ENCODE measurements around the gene ST6GALNAC6.
A peak's percentile ranks its signal among the peaks of the same experiment; 100 is the strongest.

ST6GALNAC6 gene

GRCh38 chr9:127899128-127899943 is at the start of gene ST6GALNAC6:
Gene ST6GALNAC6 (minus strand): TSS chr9:127899603. CDS start chr9:127897981, 1,622 bp downstream.
- Histone ChIP-seq H3K9ac (ENCODE audit: low read length in 5 of 5) (peak within 1 kb of the TSS; percentile 81 to 97 (median 91)), H3K4me1 (ENCODE audit: control insufficient read depth in 5 of 5, insufficient read depth in 5 of 5, low read length in 5 of 5) (peaks cover 25 to 54% (median 51%) of the 10 kb centered on the region in 5 donors)

GRCh38 chr9:127947841-127948710 is 48.7 kb upstream of the ST6GALNAC6 start:
- no peaks in the 10 kb centered on the region for H3K9me3 ChIP-seq (ENCODE audit: control insufficient read depth in 5 of 5, low read length in 5 of 5)
- H3K36me3 ChIP-seq (ENCODE audit: control insufficient read depth in 5 of 5, insufficient read depth in 5 of 5, low read length in 5 of 5), result peaks cover 0 to 22% (median 14%) of the 10 kb centered on the region in 5 donors
- H3K4me1 ChIP-seq (ENCODE audit: control insufficient read depth in 5 of 5, insufficient read depth in 5 of 5, low read length in 5 of 5), result peaks cover 2 to 17% (median 7%) of the 10 kb centered on the region in 5 donors
- no peak overlapping the region for H3K27ac ChIP-seq (ENCODE audit: low read depth, low read length)
- H3K4me3 ChIP-seq (ENCODE audit: low read depth in 1 of 5, low read length in 5 of 5), result no peak overlapping the region
- H3K9ac ChIP-seq (ENCODE audit: low read length in 5 of 5), result no peak overlapping the region
- H3K27me3 ChIP-seq (ENCODE audit: control insufficient read depth in 5 of 5, insufficient read depth in 4 of 5, low read length in 5 of 5), result no peaks in the 10 kb centered on the region

More at GRCh38 chr9:127899128-127899943, at the start of gene ST6GALNAC6:
- H3K36me3 ChIP-seq (ENCODE audit: control insufficient read depth in 5 of 5, insufficient read depth in 5 of 5, low read length in 5 of 5), result peaks cover 0 to 21% (median 20%) of the 10 kb centered on the region in 5 donors
- H3K9me3 ChIP-seq (ENCODE audit: control insufficient read depth in 5 of 5, low read length in 5 of 5), result peaks cover 0 to 3% (median 0%) of the 10 kb centered on the region in 5 donors
- H3K4me3 ChIP-seq (ENCODE audit: low read depth in 1 of 5, low read length in 5 of 5), result peak within 1 kb of the TSS; percentile 78 to 90 (median 88)
- H3K27me3 ChIP-seq (ENCODE audit: control insufficient read depth in 5 of 5, insufficient read depth in 4 of 5, low read length in 5 of 5), result no peaks in the 10 kb centered on the region
- H3K27ac ChIP-seq (ENCODE audit: low read depth, low read length), result peak within 1 kb of the TSS; percentile 99

GRCh38 chr9:127946728-127947127 is 47.3 kb upstream of the ST6GALNAC6 start:
- Histone ChIP-seq H3K9me3 (ENCODE audit: control insufficient read depth in 5 of 5, low read length in 5 of 5) (no peaks in the 10 kb centered on the region), H3K27me3 (ENCODE audit: control insufficient read depth in 5 of 5, insufficient read depth in 4 of 5, low read length in 5 of 5) (no peaks in the 10 kb centered on the region), H3K27ac (ENCODE audit: low read depth, low read length) (no peak overlapping the region), H3K36me3 (ENCODE audit: control insufficient read depth in 5 of 5, insufficient read depth in 5 of 5, low read length in 5 of 5) (peaks cover 0 to 23% (median 14%) of the 10 kb centered on the region in 5 donors), H3K4me1 (ENCODE audit: control insufficient read depth in 5 of 5, insufficient read depth in 5 of 5, low read length in 5 of 5) (peaks cover under 1 to 17% (median 4%) of the 10 kb centered on the region in 5 donors), H3K4me3 (ENCODE audit: low read depth in 1 of 5, low read length in 5 of 5) (no peak overlapping the region), H3K9ac (ENCODE audit: low read length in 5 of 5) (no peak overlapping the region)

GRCh38 chr9:127945942-127946341 is 46.5 kb upstream of the ST6GALNAC6 start:
- Histone ChIP-seq H3K27me3 (ENCODE audit: control insufficient read depth in 5 of 5, insufficient read depth in 4 of 5, low read length in 5 of 5) (no peaks in the 10 kb centered on the region), H3K36me3 (ENCODE audit: control insufficient read depth in 5 of 5, insufficient read depth in 5 of 5, low read length in 5 of 5) (peaks cover 0 to 23% (median 14%) of the 10 kb centered on the region in 5 donors), H3K9me3 (ENCODE audit: control insufficient read depth in 5 of 5, low read length in 5 of 5) (no peaks in the 10 kb centered on the region), H3K27ac (ENCODE audit: low read depth, low read length) (no peak overlapping the region), H3K4me1 (ENCODE audit: control insufficient read depth in 5 of 5, insufficient read depth in 5 of 5, low read length in 5 of 5) (peaks cover 0 to 16% (median 4%) of the 10 kb centered on the region in 5 donors), H3K9ac (ENCODE audit: low read length in 5 of 5) (no peak overlapping the region), H3K4me3 (ENCODE audit: low read depth in 1 of 5, low read length in 5 of 5) (no peak overlapping the region)

GRCh38 chr9:127945338-127945737 is 45.9 kb upstream of the ST6GALNAC6 start:
- H3K9ac ChIP-seq (ENCODE audit: low read length in 5 of 5), result no peak overlapping the region
- no peaks in the 10 kb centered on the region for H3K27me3 ChIP-seq (ENCODE audit: control insufficient read depth in 5 of 5, insufficient read depth in 4 of 5, low read length in 5 of 5)
- H3K4me1 ChIP-seq (ENCODE audit: control insufficient read depth in 5 of 5, insufficient read depth in 5 of 5, low read length in 5 of 5), result peaks cover 0 to 16% (median 4%) of the 10 kb centered on the region in 5 donors
- no peak overlapping the region for H3K4me3 ChIP-seq (ENCODE audit: low read depth in 1 of 5, low read length in 5 of 5)
- peaks cover 0 to 23% (median 14%) of the 10 kb centered on the region in 5 donors for H3K36me3 ChIP-seq (ENCODE audit: control insufficient read depth in 5 of 5, insufficient read depth in 5 of 5, low read length in 5 of 5)
- H3K9me3 ChIP-seq (ENCODE audit: control insufficient read depth in 5 of 5, low read length in 5 of 5), result no peaks in the 10 kb centered on the region
- no peak overlapping the region for H3K27ac ChIP-seq (ENCODE audit: low read depth, low read length)

GRCh38 chr9:127944586-127945218 is 45.3 kb upstream of the ST6GALNAC6 start:
- no peaks in the 10 kb centered on the region for H3K27me3 ChIP-seq (ENCODE audit: control insufficient read depth in 5 of 5, insufficient read depth in 4 of 5, low read length in 5 of 5)

GRCh38 chr9:127943731-127944144 is 44.3 kb upstream of the ST6GALNAC6 start:
- no peak overlapping the region for H3K9ac ChIP-seq (ENCODE audit: low read length in 5 of 5)
- H3K9me3 ChIP-seq (ENCODE audit: control insufficient read depth in 5 of 5, low read length in 5 of 5), result no peaks in the 10 kb centered on the region
- no peak overlapping the region for H3K27ac ChIP-seq (ENCODE audit: low read depth, low read length)
- H3K27me3 ChIP-seq (ENCODE audit: control insufficient read depth in 5 of 5, insufficient read depth in 4 of 5, low read length in 5 of 5), result no peaks in the 10 kb centered on the region
- peaks cover 0 to 22% (median 16%) of the 10 kb centered on the region in 5 donors for H3K36me3 ChIP-seq (ENCODE audit: control insufficient read depth in 5 of 5, insufficient read depth in 5 of 5, low read length in 5 of 5)
- no peak overlapping the region for H3K4me3 ChIP-seq (ENCODE audit: low read depth in 1 of 5, low read length in 5 of 5)
- peaks cover 0 to 11% (median 2%) of the 10 kb centered on the region in 5 donors for H3K4me1 ChIP-seq (ENCODE audit: control insufficient read depth in 5 of 5, insufficient read depth in 5 of 5, low read length in 5 of 5)

More at GRCh38 chr9:127944586-127945218, 45.3 kb upstream of the ST6GALNAC6 start:
- Histone ChIP-seq H3K4me3 (ENCODE audit: low read depth in 1 of 5, low read length in 5 of 5) (no peak overlapping the region), H3K27ac (ENCODE audit: low read depth, low read length) (no peak overlapping the region), H3K4me1 (ENCODE audit: control insufficient read depth in 5 of 5, insufficient read depth in 5 of 5, low read length in 5 of 5) (peaks cover 0 to 12% (median 3%) of the 10 kb centered on the region in 5 donors), H3K36me3 (ENCODE audit: control insufficient read depth in 5 of 5, insufficient read depth in 5 of 5, low read length in 5 of 5) (peaks cover 0 to 22% (median 16%) of the 10 kb centered on the region in 5 donors), H3K9ac (ENCODE audit: low read length in 5 of 5) (no peak overlapping the region), H3K9me3 (ENCODE audit: control insufficient read depth in 5 of 5, low read length in 5 of 5) (no peaks in the 10 kb centered on the region)

GRCh38 chr9:127943011-127943662 is 43.7 kb upstream of the ST6GALNAC6 start:
- Histone ChIP-seq H3K36me3 (ENCODE audit: control insufficient read depth in 5 of 5, insufficient read depth in 5 of 5, low read length in 5 of 5) (peaks cover 0 to 22% (median 16%) of the 10 kb centered on the region in 5 donors), H3K9ac (ENCODE audit: low read length in 5 of 5) (no peak overlapping the region), H3K9me3 (ENCODE audit: control insufficient read depth in 5 of 5, low read length in 5 of 5) (no peaks in the 10 kb centered on the region), H3K4me1 (ENCODE audit: control insufficient read depth in 5 of 5, insufficient read depth in 5 of 5, low read length in 5 of 5) (peaks cover 2 to 16% (median 5%) of the 10 kb centered on the region in 5 donors), H3K27me3 (ENCODE audit: control insufficient read depth in 5 of 5, insufficient read depth in 4 of 5, low read length in 5 of 5) (no peaks in the 10 kb centered on the region), H3K4me3 (ENCODE audit: low read depth in 1 of 5, low read length in 5 of 5) (no peak overlapping the region), H3K27ac (ENCODE audit: low read depth, low read length) (no peak overlapping the region)

Measured in subcutaneous abdominal adipose tissue (tissue), 5 donors.